ENCODE data around the gene KCNAB2.

Gene KCNAB2

DNA sequence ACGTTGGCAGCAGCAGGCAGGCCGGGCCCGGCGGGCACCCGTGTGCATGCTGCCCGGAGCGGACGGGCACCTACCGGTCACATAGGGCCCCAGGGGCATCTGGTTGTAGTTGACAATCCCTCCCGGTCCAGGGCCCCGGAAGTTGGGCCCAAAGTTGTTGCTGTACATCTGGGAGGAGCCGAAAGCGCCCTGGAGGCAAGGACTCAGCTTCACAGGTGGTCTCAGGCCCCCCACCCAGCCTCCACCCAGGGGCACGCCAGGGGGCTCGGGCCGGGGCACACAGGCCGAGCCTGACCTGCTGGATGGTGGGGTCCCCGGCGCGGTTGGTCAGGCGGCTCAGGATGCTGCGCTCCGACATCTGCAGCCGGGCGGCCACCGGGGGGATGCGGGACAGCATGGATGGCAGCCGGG lies 60.6 kb downstream of the KCNAB2 start:
- no peak for DNase-seq (ENCODE audit: extremely low read depth in 1 of 2, low read depth in 1 of 2)

DNA sequence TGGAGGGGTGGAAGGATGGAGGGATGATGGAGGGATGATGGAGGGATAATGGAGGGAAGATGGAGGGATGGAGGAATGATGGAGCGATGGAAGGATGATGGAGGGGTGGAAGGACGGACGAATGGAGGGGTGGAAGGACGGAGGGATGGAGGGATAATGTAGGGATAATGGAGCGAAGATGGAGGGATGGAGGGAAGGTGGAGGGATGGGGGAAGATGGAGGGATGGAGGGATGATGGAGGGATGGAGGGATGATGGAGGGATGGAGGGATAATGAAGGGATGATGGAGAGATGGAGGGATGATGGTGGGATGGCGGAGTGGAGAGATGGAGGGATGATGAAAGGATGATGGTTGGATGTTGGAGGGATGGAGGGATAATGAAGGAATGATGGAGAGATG lies 61.3 kb downstream of the KCNAB2 start:
- DNase-seq (ENCODE audit: extremely low read depth in 1 of 2, low read depth in 1 of 2), result no peak

DNA sequence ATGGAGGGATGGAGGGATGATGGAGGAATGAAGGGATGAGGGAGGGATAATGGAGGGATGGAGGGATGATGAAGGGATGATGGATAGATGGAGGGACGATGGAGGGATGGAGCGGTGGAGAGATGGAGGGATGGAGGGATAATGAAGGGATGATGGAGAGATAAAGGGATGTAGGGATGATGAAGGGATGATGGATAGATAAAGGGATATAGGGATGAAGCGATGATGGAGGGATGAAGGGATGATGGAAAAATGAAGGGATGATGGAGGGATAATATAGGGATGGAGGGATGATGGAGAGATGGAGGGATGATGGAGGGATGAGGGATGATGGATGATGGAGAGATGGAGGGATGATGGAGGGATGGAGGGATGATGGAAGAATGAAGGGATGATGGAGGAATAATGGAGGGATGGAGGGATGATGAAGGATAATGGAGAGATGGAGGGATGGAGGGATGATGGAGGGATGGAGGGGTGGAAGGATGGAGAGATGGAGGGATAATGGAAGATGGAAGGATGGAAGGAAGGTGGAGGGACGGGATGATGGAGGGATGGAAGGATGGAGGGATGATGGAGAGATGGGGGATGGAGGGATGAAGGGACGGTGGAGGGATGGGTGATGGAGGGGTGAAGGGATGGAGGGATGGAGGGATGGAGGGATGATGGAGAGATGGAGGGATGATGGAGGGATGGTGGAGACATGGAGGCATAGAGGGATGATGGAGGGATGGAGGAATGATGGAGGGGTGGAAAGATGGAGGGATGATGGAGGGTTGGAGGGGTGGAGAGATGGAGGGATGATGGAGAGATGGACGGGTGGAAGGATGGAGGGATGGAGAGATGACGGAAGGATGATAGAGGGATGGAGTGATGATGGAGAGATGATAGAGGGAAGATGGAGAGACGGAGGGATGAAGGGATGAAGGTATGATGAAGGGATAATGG lies 62.0 kb downstream of the KCNAB2 start:
- DNase-seq (ENCODE audit: extremely low read depth in 1 of 2, low read depth in 1 of 2), result no peak

DNA sequence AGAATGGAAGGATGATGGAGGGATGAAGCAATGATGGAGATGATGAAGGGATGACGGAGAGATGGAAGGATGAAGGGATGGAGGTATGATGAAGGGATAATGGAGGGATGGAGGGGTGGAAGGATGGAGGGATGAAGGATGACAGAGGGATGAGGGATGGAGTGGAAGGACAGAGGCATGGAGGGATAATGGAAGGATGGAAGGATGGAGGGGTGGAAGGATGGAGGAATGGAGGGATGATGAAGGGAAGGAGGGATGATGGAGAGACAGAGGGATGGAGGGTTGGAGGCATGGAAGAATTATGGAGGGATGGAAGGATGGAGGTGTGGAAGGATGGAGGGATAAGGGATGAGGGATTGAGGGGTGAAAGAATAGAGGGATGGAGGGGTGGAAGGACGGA lies 62.8 kb downstream of the KCNAB2 start:
- no peak for DNase-seq (ENCODE audit: extremely low read depth in 1 of 2, low read depth in 1 of 2)

DNA sequence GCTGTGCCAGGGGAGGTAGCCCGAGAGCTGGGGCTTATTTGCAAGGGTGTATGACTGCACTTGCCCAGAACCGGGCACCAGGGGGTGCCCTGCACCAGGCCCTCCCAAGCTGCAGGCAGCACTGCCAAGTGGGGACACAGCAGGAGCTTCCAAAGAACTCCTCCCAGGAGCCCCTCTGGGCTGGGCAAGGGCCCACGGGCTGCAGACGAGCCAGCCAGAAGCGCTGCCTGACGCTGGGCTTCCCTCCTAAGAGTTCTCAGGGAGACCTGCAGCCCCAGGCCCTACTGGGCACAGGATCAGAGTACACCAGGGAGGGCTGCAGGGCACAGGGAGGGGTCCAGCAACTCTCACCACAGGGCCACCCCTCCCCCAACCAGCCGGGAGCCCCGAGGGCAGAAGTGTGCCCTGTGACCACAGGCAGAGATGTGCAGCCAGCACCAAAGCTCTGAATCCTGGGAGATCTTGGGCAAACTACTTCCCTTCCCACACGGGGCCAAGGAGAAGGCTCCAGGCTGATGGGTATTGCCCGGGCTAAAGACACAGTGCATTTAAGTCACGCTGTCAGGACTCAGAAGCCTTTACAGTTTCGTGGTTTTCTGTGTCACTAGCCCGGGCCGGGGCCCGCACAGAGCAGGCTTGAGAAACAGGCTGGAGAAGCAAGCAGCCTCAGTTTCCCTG lies 63.4 kb downstream of the KCNAB2 start:
- DNase-seq (ENCODE audit: extremely low read depth in 1 of 2, low read depth in 1 of 2), result no peak

DNA sequence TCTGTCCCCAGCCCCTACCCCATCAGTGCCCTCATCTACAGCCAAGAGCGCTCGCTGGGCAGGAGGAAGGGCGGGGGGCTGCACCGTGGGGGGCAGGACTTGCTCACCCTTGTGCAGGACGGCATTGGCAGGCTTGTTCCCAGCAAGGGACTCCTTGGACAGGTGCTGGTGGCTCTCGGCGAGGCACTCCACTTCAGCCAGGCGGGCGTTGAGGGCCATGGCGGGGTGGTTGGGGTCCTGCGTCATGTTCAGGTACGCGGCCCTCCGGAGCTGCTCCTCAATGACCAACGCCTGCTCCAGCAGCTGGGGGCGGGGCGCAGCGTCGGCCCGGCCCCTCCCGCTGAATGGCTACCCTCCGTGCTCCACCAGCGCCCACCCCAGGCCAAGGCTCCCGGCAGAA lies 64.0 kb downstream of the KCNAB2 start:
- no peak for DNase-seq (ENCODE audit: extremely low read depth in 1 of 2, low read depth in 1 of 2)

DNA sequence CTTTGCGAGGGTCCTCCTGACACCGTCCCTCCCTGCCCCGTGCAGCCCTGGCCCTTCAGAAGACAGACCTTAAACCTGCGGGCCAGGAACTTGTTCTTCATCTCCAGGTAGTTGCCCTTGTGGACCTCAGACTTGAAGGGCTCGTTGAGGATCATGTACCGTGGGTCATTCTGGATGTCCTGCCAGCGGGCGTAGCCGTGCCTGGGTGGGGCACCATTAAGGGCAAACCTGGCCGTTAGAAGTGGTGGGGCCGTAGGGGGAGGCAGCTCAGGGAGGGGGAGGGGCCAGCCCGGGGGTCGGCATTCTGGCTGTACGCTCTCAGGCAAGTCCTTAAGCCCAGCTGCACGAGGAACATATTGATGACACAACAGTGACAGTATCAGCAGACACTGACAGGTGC lies 64.6 kb downstream of the KCNAB2 start:
- DNase-seq (ENCODE audit: extremely low read depth in 1 of 2, low read depth in 1 of 2), result no peak

DNA sequence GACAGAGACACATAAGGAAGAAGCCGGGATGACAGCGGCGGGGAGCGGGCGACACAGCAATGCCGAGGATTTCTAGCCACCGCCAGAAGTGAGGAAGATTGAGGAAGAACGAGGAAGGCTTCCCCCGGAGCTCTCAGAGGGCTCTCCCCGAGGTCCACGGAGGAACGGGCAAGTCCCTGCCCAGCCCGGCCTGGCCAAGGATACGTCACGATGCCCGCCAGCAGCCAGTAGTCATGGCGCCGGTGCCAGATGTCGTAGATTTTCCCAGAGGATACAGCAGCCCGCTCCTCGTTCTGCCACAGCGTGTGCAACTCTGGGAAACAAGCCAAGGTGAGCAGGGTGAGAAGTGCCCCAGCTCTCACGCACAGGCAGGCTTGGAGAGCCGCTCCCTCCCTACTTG lies 65.9 kb downstream of the KCNAB2 start:
- DNase-seq (ENCODE audit: extremely low read depth in 1 of 2, low read depth in 1 of 2), result no peak

DNA sequence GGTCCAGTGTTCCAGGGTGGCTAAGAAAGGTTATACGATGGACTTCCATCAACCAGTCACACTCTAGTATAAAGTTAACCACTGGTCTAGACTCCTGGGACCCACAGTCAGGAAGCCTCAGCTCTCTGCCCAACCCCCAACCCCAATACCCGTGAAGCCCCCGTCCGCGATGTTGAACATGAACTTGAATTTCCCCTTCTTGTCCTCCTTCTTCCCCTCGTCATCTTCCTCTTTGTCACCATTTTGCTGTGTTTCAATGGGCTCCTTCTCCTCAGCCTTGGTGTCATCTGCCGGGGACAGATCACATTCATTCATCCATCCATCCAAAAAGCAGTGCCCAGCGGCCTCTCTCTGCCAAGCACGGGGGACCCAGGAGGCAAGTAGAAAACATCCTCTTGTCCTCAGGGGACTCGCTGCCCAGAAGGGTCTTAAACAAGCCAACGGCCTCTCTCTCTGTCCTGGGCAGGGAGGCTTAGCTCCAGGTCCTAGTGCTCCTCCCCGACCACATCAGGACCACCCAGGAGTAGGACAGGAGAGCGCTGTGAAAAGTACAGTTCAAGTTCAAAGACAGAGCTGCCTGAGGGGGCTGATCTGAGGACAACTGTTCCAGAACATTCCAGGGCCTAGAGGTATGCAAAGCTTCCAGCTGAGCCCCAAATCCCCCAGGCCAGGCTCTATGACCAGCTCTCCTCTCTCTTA lies 66.5 kb downstream of the KCNAB2 start:
- DNase-seq (ENCODE audit: extremely low read depth in 1 of 2, low read depth in 1 of 2), result no peak

DNA sequence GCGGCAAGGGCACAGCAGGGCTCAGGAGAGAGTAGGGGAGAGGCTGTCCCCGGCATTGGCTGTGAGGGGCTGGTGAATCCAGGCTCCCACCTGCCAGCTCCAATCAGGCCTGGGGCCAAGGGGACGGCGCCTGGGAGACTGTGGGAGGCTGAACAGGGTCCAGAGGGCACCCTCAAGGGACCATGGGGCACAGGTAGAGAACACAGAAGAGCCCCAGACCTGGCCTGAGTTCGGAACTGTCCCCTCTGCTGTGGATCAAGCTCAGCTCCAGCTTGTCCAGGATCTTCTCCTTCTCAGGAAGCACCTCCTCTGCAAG lies 67.0 kb downstream of the KCNAB2 start:
- DNase-seq (ENCODE audit: extremely low read depth in 1 of 2, low read depth in 1 of 2), result no peak

DNA sequence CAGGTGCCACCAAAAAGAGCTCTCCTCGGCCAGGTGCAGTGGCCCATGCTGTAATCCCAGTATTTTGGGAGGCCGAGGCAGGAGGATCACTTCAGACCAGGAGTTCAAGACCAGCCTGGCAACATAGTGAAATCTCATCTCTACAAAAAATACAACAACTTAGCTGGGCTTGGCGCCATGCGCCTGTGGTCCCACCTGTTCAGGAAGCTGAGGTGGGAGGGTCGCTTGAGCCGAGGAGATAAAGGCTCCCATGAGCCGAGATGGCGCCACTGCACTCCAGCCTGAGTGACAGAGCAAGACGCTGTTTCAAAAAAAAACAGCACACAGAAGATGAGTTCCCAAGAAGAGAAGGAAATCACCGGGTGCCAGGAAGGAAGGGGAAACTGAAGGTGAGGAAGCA lies 67.4 kb downstream of the KCNAB2 start:
- DNase-seq (ENCODE audit: extremely low read depth in 1 of 2, low read depth in 1 of 2), result no peak

DNA sequence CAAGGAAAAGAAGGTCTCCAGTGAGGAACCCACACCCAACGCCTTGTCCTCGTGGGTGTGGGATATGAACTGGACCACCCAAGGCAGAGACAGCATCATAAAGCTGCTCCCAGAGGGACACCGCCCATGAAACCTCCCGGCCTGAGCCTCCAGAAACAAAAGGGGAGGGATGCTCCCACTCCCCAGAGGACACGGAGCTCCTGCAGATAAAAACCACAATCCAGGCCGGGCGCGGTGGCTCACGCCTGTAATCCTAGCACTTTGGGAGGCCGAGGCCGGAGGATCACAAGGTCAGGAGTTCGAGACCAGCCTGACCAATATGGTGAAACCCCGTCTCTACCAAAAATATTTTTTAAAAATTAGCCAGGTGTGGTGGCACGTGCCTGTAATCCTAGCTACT lies 68.1 kb downstream of the KCNAB2 start:
- no peak for DNase-seq (ENCODE audit: extremely low read depth in 1 of 2, low read depth in 1 of 2)

DNA sequence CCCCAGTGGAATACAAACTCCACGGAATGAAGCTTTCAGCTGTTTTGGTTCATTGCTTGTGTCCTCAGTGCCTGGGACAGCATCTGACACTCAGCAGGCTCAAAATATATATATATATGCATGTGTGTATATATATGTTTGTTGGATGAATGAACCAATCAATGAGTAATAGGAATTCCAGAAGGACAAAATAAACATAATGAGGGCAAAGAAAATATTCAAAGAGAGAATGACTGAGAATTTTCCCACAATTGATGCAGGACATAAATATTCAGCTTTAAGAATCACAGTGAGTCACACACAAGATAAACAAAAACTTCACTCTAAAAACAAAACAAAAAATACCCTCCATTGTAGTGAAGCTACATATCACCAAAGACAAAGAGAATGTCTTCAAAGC lies 70.4 kb downstream of the KCNAB2 start:
- DNase-seq (ENCODE audit: extremely low read depth in 1 of 2, low read depth in 1 of 2), result no peak

DNA sequence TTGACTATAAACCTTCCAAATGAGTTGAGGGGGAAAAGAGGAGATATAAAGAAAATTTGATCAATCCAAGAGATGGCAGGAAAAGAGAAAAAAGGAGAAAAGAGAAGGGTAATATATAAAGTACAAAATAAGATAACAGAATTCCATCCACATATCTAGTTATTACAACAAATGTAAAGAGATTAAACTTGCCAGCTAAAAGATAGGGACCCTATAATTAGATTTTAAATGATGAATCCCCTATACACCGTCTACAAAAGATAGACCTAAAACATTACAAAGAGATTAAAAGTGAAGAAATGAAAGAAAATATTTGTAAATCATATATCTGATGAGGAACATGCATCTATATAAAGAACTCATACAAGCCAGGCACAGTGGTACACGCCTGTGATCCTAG lies 71.4 kb downstream of the KCNAB2 start:
- no peak for DNase-seq (ENCODE audit: extremely low read depth in 1 of 2, low read depth in 1 of 2)

DNA sequence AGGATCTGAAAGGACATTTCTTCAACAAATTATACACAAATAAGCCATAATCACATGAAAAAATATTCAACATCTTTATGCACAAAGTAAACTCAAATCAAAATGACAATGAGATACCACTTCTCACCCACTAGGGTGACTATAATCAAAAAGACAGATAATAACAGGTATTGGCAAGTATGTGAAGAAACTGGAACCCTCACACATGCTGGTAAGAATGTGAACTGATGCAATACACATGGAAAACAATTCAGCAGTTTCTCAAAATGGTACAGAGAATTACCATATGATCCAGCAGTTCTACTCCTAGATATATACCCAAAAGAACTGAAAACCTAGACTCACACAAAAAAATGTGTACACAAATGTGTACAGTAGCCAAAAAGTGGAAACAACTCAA lies 71.9 kb downstream of the KCNAB2 start:
- no peak for DNase-seq (ENCODE audit: extremely low read depth in 1 of 2, low read depth in 1 of 2)

DNA sequence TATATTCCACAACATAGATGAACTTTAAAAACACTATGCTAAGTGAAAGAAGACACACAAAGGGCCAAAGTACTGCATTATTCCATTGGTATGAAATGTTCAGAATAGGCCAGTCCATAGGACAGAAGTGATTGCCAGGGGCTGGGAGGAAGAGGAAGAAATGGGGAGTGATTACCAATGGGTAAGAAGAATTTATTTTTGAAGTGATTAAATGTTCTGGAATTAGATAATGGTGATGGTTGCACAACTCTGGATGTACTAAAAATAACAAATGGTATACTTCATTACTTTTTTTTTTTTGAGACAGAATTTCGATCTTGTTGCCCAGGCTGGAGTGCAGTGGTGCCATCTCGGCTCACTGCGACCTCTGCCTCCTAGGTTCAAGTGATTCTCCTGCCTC lies 72.7 kb downstream of the KCNAB2 start:
- DNase-seq (ENCODE audit: extremely low read depth in 1 of 2, low read depth in 1 of 2), result no peak

DNA sequence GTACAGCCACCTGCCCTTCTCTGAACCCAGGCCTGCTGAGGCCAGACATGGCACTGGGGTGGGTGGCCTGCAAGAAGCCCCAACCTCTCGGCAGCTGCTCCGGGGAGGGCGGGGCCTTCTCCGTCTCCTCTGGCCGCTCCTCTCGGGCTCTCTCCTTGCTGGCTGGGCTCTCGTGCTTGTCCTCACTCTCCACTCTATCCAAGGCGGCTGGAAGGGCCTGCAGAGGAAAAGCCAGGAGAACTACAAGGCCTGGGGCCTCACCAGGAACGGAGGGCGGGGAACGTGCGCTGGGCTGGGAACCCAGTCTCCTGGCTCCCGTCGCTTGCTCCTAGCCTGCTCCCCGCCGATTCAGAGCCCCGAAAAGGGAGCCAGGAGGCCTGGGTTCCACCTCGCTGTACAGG lies 75.3 kb downstream of the KCNAB2 start:
- DNase-seq (ENCODE audit: extremely low read depth in 1 of 2, low read depth in 1 of 2), result no peak

DNA sequence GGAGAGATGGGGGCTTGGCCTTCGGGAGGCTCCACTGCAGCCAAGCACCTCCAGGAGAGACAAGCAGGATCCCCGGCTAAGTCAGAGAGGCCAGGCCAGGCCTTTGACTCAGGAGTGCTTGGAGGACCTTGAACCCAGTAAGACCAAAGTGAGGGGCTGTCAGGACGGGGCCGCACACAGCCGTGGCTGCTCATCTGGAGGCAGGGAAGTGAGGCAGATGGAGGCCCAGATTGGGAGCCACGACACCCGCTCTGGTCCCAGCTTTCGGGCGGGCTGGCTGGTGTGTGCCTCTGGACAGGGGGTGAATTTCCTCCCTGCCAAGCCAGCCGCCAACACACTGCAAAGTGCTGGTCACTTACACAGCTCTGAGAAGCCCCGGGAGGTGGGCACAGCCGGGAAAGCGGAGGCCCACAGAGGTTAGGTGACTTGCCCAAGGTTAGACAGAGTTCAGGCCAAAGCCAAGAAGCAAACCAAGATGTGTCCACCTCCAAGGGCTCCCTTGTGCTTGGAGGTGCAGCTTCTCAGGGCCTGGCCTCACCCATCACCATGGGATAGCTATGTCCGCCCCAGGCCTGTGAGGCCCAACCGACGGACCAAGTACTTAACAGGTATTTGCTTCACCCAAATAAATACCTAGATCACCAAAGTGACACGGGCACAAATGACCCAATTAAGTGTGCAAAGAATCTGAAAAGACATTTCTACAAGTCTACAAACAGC lies 76.1 kb downstream of the KCNAB2 start:
- no peak for DNase-seq (ENCODE audit: extremely low read depth in 1 of 2, low read depth in 1 of 2)

DNA sequence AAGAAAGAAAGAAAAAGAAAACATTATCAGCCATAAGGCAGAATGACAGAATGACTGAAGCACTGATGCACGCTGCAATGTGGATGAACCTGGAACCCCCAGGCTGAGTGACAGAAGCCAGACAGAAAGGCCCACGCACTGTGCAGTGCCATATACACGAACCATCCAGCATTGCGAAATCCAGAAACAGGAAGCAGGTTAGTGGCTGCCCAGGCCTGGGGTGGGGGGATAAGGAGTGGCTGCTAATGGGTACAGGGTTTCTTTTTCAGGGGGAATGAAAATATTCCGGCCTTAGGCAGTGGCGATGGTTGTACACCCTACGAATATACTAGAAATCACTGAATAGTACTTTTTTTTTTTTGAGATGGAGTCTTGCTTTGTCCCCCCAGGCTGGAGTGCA lies 77.4 kb downstream of the KCNAB2 start:
- DNase-seq (ENCODE audit: extremely low read depth in 1 of 2, low read depth in 1 of 2), result no peak

DNA sequence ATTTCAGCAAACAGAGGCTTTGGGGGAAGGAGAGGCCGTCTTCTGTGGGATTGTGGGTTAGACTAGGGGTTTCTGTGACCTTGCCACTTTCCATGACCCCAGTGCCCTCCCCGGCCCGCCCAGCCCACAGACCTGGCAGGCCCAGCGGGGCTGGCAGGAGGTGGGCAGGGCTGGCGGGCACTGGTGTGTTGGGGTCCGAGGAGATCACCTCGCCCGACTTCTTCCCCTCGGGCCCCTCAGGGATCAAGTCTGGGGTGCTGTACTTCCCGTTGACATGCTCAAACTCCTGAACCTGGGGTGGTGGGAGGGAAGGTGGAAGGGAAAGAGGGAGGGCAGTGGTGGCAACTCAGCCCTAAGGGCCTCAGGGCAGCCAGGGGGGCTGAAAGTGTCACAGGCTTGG lies 78.1 kb downstream of the KCNAB2 start:
- no peak for DNase-seq (ENCODE audit: extremely low read depth in 1 of 2, low read depth in 1 of 2)

DNA sequence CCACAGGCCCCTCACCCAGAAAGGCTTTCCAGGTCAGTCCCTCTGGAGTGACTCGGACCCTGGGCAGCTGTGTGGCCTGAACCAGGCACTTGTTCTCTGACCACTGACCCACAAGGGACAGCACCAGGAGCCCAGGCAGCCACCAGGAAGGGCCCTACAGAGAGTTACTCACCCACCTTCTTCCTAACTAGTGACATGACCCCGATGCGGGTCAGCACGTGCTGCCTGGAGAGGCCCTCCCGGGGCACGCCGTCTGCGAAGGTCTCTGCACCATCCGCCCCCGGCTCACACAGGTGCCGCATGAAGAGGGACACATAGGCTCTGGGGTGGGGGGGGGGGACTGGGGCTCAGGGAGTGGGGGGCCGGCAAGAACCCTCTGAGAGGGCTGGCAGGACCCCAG lies 78.7 kb downstream of the KCNAB2 start:
- DNase-seq (ENCODE audit: extremely low read depth in 1 of 2, low read depth in 1 of 2), result no peak

Measured in activated CD8-positive, alpha-beta memory T cell treated with anti-CD3 and anti-CD28 coated beads for 1 hour (primary cell).